ENCODE data around the gene HOXC9.

HOXC9 gene

GRCh38 chr12:54019924-54020590 lies 20.1 kb downstream of the HOXC9 start (continued):
- TF ChIP-seq ZBTB8A (tag by site-specific recombination; IDR thresholded peaks at IDR 0.05) = peak; percentile 9; the same call in 1 of the 2 replicates
- TF ChIP-seq ZNF394 (tag by site-specific recombination; IDR thresholded peaks at IDR 0.05; ENCODE audit: borderline replicate concordance) = no peak
- no peak for TF ChIP-seq ZNF202 (tag by site-specific recombination; IDR thresholded peaks at IDR 0.05; ENCODE audit: borderline replicate concordance)
- TF ChIP-seq ZNF350 (tag by site-specific recombination; IDR thresholded peaks at IDR 0.05) = no peak
- no peak for TF ChIP-seq ZNF837 (tag by site-specific recombination; IDR thresholded peaks at IDR 0.05)
- no peak for TF ChIP-seq ZNF585B (tag by site-specific recombination; IDR thresholded peaks at IDR 0.05)
- TF ChIP-seq MEIS1 (CRISPR knock-in tag; IDR thresholded peaks at IDR 0.05; ENCODE audit: borderline replicate concordance) = no peak
- no peak for TF ChIP-seq SETDB1 (IDR thresholded peaks at IDR 0.05; ENCODE audit: insufficient read length, low read length)
- no peak for TF ChIP-seq ZSCAN5A (tag by site-specific recombination; IDR thresholded peaks at IDR 0.05)
- TF ChIP-seq ZNF776 (tag by site-specific recombination; IDR thresholded peaks at IDR 0.05; ENCODE audit: borderline replicate concordance) = no peak
- TF ChIP-seq ZNF558 (tag by site-specific recombination; IDR thresholded peaks at IDR 0.05) = no peak
- TF ChIP-seq ZNF677 (tag by site-specific recombination; IDR thresholded peaks at IDR 0.05) = no peak
- no peak for TF ChIP-seq ZBTB26 (tag by site-specific recombination; optimal IDR thresholded peaks at IDR 0.05)
- TF ChIP-seq BCL11A (tag by site-specific recombination; IDR thresholded peaks at IDR 0.05; ENCODE audit: low read depth) = no peak
- no peak for TF ChIP-seq ZNF791 (tag by site-specific recombination; IDR thresholded peaks at IDR 0.05)
- no peak for TF ChIP-seq ZNF157 (tag by site-specific recombination; IDR thresholded peaks at IDR 0.05)
- no peak for TF ChIP-seq HOXC10 (CRISPR knock-in tag; IDR thresholded peaks at IDR 0.05)
- 0 out of 2 replicates have a peak, but pooled peaks have one; percentile 7 for TF ChIP-seq ZNF629 (tag by site-specific recombination; IDR thresholded peaks at IDR 0.05)
- TF ChIP-seq ZBTB17 (tag by site-specific recombination; IDR thresholded peaks at IDR 0.05) = no peak
- no peak for TF ChIP-seq PRDM10 (tag by site-specific recombination; IDR thresholded peaks at IDR 0.05)
- no peak for TF ChIP-seq SP3 (tag by site-specific recombination; IDR thresholded peaks at IDR 0.05)
- no peak for TF ChIP-seq ZNF449 (tag by site-specific recombination; IDR thresholded peaks at IDR 0.05)
- no peak for TF ChIP-seq ZNF10 (tag by site-specific recombination; IDR thresholded peaks at IDR 0.05)
- no peak for TF ChIP-seq ZNF214 (tag by site-specific recombination; IDR thresholded peaks at IDR 0.05; ENCODE audit: borderline replicate concordance)
- TF ChIP-seq ZFP3 (tag by site-specific recombination; IDR thresholded peaks at IDR 0.05; ENCODE audit: low read depth) = no peak
- TF ChIP-seq ZNF560 (tag by site-specific recombination; IDR thresholded peaks at IDR 0.05; ENCODE audit: borderline replicate concordance) = no peak
- 0 out of 2 replicates have a peak, but pooled peaks have one; percentile 19 for TF ChIP-seq ZBTB20 (tag by site-specific recombination; IDR thresholded peaks at IDR 0.05)
- peak; percentile 83 for TF ChIP-seq PRDM1 (tag by site-specific recombination; IDR thresholded peaks at IDR 0.05)
- TF ChIP-seq ZSCAN18 (tag by site-specific recombination; IDR thresholded peaks at IDR 0.05) = no peak
- TF ChIP-seq ZNF571 (tag by site-specific recombination; IDR thresholded peaks at IDR 0.05) = no peak
- no peak for TF ChIP-seq PBX3 (CRISPR knock-in tag; IDR thresholded peaks at IDR 0.05)

All from HEK293 (cell line).